Measurements from ENCODE around the gene KCNQ2. TPM values are rescaled to one million over a fixed set of nuclear protein-coding genes. Genes with fewer than 3 reads are reported as not detected.

The KCNQ2 gene
- total RNA-seq, 2 donors from 2014 or later = 0.46 to 35.6 TPM

- H3K27ac ChIP-seq = no peak overlapping the region
- H3K27me3 ChIP-seq (replicated peaks; ENCODE audit: insufficient read depth) = peaks cover 14% of the 10 kb centered on the region
- WGBS = 81% methylated on average over 15 of the region's 15 CpGs
- no peaks in the 10 kb centered on the region for H3K4me1 ChIP-seq (replicated peaks)
- intact Hi-C loops (cut with DNase I) = no loop called here
- no peaks in the 10 kb centered on the region for H3K9me3 ChIP-seq
- H3K36me3 ChIP-seq = no peaks in the 10 kb centered on the region
- no peak for TF ChIP-seq POLR2AphosphoS5 (IDR thresholded peaks at IDR 0.05)
- TF ChIP-seq POLR2A (IDR thresholded peaks at IDR 0.05) = no peak
- TF ChIP-seq CTCF (IDR thresholded peaks at IDR 0.05) = no peak
- H3K4me3 ChIP-seq = no peak overlapping the region
- no peak for DNase-seq (ENCODE audit: low spot score)
Observed at GRCh38 chr20:63445075-63445734, 27.2 kb downstream of the KCNQ2 start.

- peaks cover 14% of the 10 kb centered on the region for H3K27me3 ChIP-seq (replicated peaks; ENCODE audit: insufficient read depth)
- H3K27ac ChIP-seq = no peak overlapping the region
- no peak for DNase-seq (ENCODE audit: low spot score)
- H3K9me3 ChIP-seq = no peaks in the 10 kb centered on the region
- 89% methylated on average over 16 of the region's 24 CpGs for WGBS
- intact Hi-C loops (cut with DNase I) = no loop called here
- no peak for TF ChIP-seq POLR2A (IDR thresholded peaks at IDR 0.05)
- no peak for TF ChIP-seq CTCF (IDR thresholded peaks at IDR 0.05)
- no peak for TF ChIP-seq POLR2AphosphoS5 (IDR thresholded peaks at IDR 0.05)
- H3K4me1 ChIP-seq (replicated peaks) = no peaks in the 10 kb centered on the region
- H3K4me3 ChIP-seq = no peak overlapping the region
- H3K36me3 ChIP-seq = no peaks in the 10 kb centered on the region
Observed at GRCh38 chr20:63444548-63444947, 27.9 kb downstream of the KCNQ2 start.

GRCh38 chr20:63443606-63444395 lies 28.7 kb downstream of the KCNQ2 start:
- 89% methylated on average over 24 of the region's 25 CpGs for WGBS
- no peaks in the 10 kb centered on the region for H3K9me3 ChIP-seq
- H3K4me1 ChIP-seq (replicated peaks) = no peaks in the 10 kb centered on the region
- H3K27me3 ChIP-seq (replicated peaks; ENCODE audit: insufficient read depth) = peaks cover 18% of the 10 kb centered on the region
- no peak overlapping the region for H3K4me3 ChIP-seq
- DNase-seq (ENCODE audit: low spot score) = no peak
- no peaks in the 10 kb centered on the region for H3K36me3 ChIP-seq
- intact Hi-C loops (cut with DNase I) = no loop called here
- H3K27ac ChIP-seq = no peak overlapping the region
- no peak for TF ChIP-seq POLR2AphosphoS5 (IDR thresholded peaks at IDR 0.05)

GRCh38 chr20:63442100-63442493 lies 30.4 kb downstream of the KCNQ2 start:
- no peaks in the 10 kb centered on the region for H3K9me3 ChIP-seq
- H3K27ac ChIP-seq = no peak overlapping the region
- no peaks in the 10 kb centered on the region for H3K4me1 ChIP-seq (replicated peaks)
- intact Hi-C loops (cut with DNase I) = no loop called here
- peak in 1 of 4 experiments; percentile 16 for TF ChIP-seq CTCF (IDR thresholded peaks at IDR 0.05)
- no peak for TF ChIP-seq POLR2A (IDR thresholded peaks at IDR 0.05)
- peaks cover 16% of the 10 kb centered on the region for H3K27me3 ChIP-seq (replicated peaks; ENCODE audit: insufficient read depth)
- H3K36me3 ChIP-seq = no peaks in the 10 kb centered on the region
- 30% methylated on average over 11 of the region's 11 CpGs for WGBS
- H3K4me3 ChIP-seq = no peak overlapping the region
- peak; percentile 22 for DNase-seq (ENCODE audit: low spot score)

GRCh38 chr20:63441136-63442099 lies 31.0 kb downstream of the KCNQ2 start:
- H3K9me3 ChIP-seq = no peaks in the 10 kb centered on the region
- intact Hi-C loops (cut with DNase I) = no loop called here
- WGBS = 50% methylated on average over 17 of the region's 22 CpGs
- H3K27ac ChIP-seq = no peak overlapping the region
- no peaks in the 10 kb centered on the region for H3K4me1 ChIP-seq (replicated peaks)
- no peak for DNase-seq (ENCODE audit: low spot score)
- no peaks in the 10 kb centered on the region for H3K36me3 ChIP-seq
- H3K4me3 ChIP-seq = no peak overlapping the region
- peaks cover 12% of the 10 kb centered on the region for H3K27me3 ChIP-seq (replicated peaks; ENCODE audit: insufficient read depth)
- TF ChIP-seq POLR2A (IDR thresholded peaks at IDR 0.05) = no peak
- no peak for TF ChIP-seq CTCF (IDR thresholded peaks at IDR 0.05)
- no peak for TF ChIP-seq POLR2AphosphoS5 (IDR thresholded peaks at IDR 0.05)

Measured in prostate gland (tissue), 2 donors.